H1 (cell line): ENCODE measurements around the gene PLEKHG4. TPM values are rescaled to one million over a fixed set of nuclear protein-coding genes. Genes with fewer than 3 reads are reported as not detected.

ENCODE experiments used
- BRCA1 ChIP-seq: IDR thresholded peaks from 2 replicates; pipeline ENCODE4 v1.6.1; 2012; ENCODE audit warnings: low read depth, low read length, improper control_type of control experiment
- E2F6 ChIP-seq: IDR thresholded peaks from 2 replicates; pipeline ENCODE4 v1.6.1; 2012; ENCODE audit warnings: inconsistent platforms
- GTF2F1 ChIP-seq: IDR thresholded peaks from 2 replicates; pipeline ENCODE4 v1.6.1; 2012; ENCODE audit warnings: low read depth, low read length, improper control_type of control experiment, borderline replicate concordance
- HDAC2 ChIP-seq, 2 experiments: fragments of 300-600 bp in 1 of 2; sonication (generic) in 1 of 2; IDR thresholded peaks; 2 replicates each; pipeline ENCODE4 v1.6.1; 2011 to 2012; ENCODE audit warnings: low read depth in 2 of 2, low read length in 2 of 2, mild to moderate bottlenecking in 2 of 2, moderate library complexity in 2 of 2, borderline replicate concordance in 1 of 2, inconsistent platforms in 1 of 2
- SAP30 ChIP-seq: fragments of 300-600 bp; sonication (generic); IDR thresholded peaks from 2 replicates; pipeline ENCODE4 v1.7.1; 2012; ENCODE audit warnings: low read length, moderate library complexity, mild to moderate bottlenecking, inconsistent platforms; ENCODE audit not compliant: insufficient read depth, insufficient replicate concordance
- SRF ChIP-seq: IDR thresholded peaks from 2 replicates; pipeline ENCODE4 v1.6.1; 2011; ENCODE audit warnings: mild to moderate bottlenecking, low read depth, low read length, moderate library complexity
- polyA plus RNA-seq, 7 experiments: library from polyadenylated mRNA; depleted of rRNA in 3 of 7; stranded (reverse) in 5 of 7; unstranded in 2 of 7; fragments of >200 nt in 5 of 7; fragments of 200-250 nt in 2 of 7; gene quantifications; 1 replicate in 5 of 7; 2 replicates in 1 of 7; 4 replicates in 1 of 7; pipeline versions ENCODE4 v1.2.1 to v1.2.3, GENCODE V29; 2011 to 2013; ENCODE audit warnings: missing spikeins in 2 of 7, mixed read lengths in 2 of 7
- total RNA-seq: library from RNA; stranded (reverse); fragmentation: NEBNext Ultra II Directional; extraction: Animal tissue kit (Norgen Biotek cat#: 25700); gene quantifications from 2 replicates; pipeline ENCODE4 v1.2.1, GENCODE V29; 2021
- TF ChIP-seq, protein P1 (sequence below): IDR thresholded peaks from 2 replicates; pipeline ENCODE4 v1.6.1; 2012; ENCODE audit warnings: inconsistent platforms

The PLEKHG4 gene
- total and polyA plus RNA-seq, 2 of the 8 experiments (the other 6 are each of a cell fraction or from before 2014, with no cell fraction given): 7.7 to 11.1 TPM

DNA sequence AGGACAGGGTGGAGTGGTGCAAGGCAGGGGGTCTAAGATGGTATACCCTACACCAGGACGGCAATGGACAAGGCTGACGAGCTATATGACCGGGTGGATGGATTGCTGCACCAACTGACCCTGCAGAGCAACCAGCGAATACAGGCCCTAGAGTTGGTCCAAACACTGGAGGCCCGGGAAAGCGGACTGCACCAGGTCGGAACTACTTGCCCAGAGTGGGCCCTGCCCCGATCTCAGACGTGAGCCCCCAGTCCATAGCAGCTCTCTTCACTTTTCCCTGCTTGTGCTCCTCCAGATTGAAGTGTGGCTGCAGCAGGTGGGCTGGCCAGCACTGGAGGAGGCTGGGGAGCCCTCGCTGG is 3.1 kb downstream of the PLEKHG4 start (continued):
- no peak for TF ChIP-seq E2F6
- no peak for TF ChIP-seq GTF2F1
- TF ChIP-seq SRF: no peak
- no peak for TF ChIP-seq BRCA1
- no peak for TF ChIP-seq SAP30
- no peak for TF ChIP-seq HDAC2 (IDR thresholded peaks at IDR 0.05; ENCODE audit: borderline replicate concordance in 1 of 2, low read depth in 2 of 2, low read length in 2 of 2)
- TF ChIP-seq, protein P1, sequence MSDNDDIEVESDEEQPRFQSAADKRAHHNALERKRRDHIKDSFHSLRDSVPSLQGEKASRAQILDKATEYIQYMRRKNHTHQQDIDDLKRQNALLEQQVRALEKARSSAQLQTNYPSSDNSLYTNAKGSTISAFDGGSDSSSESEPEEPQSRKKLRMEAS: no peak
- TF ChIP-seq, all 59 proteins: peak for 0
